Activated T-cell treated with anti-CD3 and anti-CD28 coated beads, Interleukin-2, amount 50 U/mL, for 48 hours (primary cell): ENCODE measurements around the gene CCDC144A.
"Not testable (repeated sequence)": the region's sequence is repeated elsewhere in the genome, so short reads cannot be mapped to it uniquely, and the experiment has no call there.

Source experiments
- DNase-seq, 2 experiments: peaks; one replicate each; pipeline ENCODE4 v3.0.0-alpha.2; 2020

CCDC144A gene, protein sequence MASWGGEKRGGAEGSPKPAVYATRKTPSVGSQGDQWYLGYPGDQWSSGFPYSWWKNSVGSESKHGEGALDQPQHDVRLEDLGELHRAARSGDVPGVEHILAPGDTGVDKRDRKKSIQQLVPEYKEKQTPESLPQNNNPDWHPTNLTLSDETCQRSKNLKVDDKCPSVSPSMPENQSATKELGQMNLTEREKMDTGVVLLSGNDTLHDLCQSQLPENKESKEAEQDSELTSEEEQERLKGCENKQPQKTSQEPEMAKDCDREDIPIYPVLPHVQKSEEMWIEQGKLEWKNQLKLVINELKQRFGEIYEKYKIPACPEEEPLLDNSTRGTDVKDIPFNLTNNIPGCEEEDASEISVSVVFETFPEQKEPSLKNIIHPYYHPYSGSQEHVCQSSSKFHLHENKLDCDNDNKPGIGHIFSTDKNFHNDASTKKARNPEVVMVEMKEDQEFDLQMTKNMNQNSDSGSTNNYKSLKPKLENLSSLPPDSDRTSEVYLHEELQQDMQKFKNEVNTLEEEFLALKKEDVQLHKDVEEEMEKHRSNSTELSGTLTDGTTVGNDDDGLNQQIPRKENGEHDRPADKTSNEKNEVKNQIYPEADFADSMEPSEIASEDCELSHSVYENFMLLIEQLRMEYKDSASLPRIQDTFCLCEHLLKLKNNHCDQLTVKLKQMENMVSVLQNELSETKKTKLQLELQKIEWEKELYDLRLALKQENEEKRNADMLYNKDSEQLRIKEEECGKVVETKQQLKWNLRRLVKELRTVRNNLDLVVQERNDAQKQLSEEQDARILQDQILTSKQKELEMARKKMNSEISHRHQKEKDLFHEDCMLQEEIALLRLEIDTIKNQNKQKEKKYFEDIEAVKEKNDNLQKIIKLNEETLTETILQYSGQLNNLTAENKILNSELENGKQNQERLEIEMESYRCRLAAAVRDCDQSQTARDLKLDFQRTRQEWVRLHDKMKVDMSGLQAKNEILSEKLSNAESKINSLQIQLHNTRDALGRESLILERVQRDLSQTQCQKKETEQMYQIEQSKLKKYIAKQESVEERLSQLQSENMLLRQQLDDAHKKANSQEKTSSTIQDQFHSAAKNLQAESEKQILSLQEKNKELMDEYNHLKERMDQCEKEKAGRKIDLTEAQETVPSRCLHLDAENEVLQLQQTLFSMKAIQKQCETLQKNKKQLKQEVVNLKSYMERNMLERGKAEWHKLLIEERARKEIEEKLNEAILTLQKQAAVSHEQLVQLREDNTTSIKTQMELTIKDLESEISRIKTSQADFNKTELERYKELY (N-terminal part only)

GRCh38 chr17:16689731-16690281 is at the start of gene CCDC144A:
CCDC144A (plus strand) TSS chr17:16690241; CDS start chr17:16690401, 160 bp downstream.
- peak; percentile 68 to 78 for DNase-seq

GRCh38 chr17:16649585-16649984 is 40.5 kb upstream of the CCDC144A start:
- no peak for DNase-seq

GRCh38 chr17:16652252-16652651 is 37.8 kb upstream of the CCDC144A start:
- DNase-seq: no peak

GRCh38 chr17:16652847-16653366 is 37.1 kb upstream of the CCDC144A start:
- no peak for DNase-seq

GRCh38 chr17:16653367-16654041 is 36.5 kb upstream of the CCDC144A start, which contains the start of gene ZNF624:
ZNF624 (minus strand) TSS chr17:16653850.
- DNase-seq: peak; percentile 90 to 93

DNA sequence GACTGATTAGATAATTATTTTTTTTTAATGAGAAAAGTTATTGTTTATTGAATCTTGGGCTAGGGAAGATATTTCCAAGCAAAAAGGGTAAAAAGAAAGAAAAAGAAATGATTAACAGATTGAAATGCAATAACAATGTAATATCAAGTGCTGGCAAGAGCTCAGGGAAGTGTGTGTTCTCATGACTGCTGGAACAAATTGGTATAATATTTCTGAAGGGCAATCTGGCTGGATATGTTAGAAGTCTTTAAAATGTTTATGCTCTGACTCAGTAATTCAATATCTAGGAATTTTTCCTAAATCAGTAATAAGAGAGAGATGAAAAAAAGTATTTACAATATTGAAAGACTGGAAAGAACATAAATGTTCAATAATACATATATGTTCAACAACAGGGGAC is 28.8 kb upstream of the CCDC144A start:
- DNase-seq: no peak

DNA sequence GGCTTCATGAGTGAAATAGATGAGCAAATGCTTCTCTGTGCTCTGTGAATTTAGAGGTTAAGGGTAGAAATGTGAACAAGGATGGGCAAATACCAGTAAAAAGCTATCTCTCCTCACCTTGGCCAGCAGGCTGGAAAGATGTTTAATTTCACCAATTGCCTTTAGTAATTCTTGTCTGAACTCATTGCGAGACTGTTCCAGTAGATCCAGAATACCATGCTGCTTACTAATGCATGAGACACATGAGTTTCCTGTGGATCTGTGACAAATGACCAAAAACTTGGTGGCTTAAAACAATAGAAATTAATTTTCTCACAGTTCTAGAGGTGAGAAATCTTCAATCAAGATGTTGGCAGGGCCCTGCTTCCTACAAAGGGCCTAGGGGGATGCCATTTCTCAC is 27.1 kb upstream of the CCDC144A start:
- no peak for DNase-seq

DNA sequence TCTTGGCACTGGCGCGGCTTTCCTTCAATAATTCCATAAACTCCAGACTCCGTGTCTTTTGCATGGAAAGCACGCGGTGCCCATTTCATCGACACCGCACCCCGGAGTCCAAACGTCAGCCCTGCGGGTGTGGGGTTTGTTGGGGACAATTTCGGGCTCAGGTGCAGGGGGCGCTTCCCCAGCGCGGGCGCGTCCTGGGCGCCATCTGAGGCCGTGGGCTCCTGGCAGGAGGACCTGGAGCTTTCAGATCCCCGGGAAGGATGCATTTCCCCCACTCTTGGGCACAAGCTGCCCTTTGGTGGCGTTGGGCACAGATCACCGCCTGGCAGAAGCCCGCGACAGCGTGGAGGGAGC is 23.5 kb upstream of the CCDC144A start:
- not testable (repeated sequence) for DNase-seq

DNA sequence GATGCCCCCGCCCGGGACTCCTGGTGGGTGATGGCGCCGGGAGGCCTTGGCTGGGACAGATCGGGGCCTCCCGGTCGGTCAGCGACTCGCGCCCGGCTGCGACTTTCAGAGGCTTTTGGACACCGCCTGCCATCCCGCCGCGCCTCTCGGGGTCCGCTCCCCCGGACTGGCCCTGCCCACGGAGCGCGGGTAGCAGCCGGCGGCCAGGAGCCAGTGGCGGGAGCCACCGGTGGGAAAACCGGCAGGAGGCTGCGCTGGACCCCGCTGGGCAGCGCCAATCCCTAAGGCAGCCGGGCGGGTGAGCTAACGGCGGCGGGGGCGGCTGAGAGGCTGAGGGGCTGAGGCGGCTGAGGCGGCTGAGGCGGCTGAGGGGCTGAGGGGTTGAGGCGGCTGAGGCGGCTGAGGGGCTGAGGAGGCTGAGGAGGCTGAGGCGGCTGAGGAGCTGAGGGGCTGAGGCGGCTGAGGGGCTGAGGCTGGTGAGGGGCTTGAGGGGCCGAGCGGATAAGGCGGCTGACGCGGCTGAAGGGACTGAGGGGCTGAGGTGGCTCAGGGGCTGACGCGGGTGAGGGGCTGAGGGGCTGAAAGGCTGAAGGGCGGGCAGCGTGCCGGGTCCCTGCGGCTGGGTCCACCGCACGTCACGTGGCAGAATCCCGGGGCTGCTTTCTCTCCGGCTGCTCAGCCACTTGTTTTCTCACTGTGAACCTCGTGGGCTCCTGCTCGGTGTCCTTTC is 23.0 kb upstream of the CCDC144A start:
- peak; percentile 21 to 26 for DNase-seq

GRCh38 chr17:16676676-16677268 is 13.3 kb upstream of the CCDC144A start:
- no peak for DNase-seq

- not testable (repeated sequence) for DNase-seq
Observed at GRCh38 chr17:16683290-16684138, 6.5 kb upstream of the CCDC144A start.

GRCh38 chr17:16686019-16686418 is 4.0 kb upstream of the CCDC144A start:
- DNase-seq: not testable (repeated sequence)

GRCh38 chr17:16687151-16687550 is 2.9 kb upstream of the CCDC144A start:
- not testable (repeated sequence) for DNase-seq

GRCh38 chr17:16690447-16690846 is 406 bp downstream of the CCDC144A start:
- not testable (repeated sequence) for DNase-seq

DNA sequence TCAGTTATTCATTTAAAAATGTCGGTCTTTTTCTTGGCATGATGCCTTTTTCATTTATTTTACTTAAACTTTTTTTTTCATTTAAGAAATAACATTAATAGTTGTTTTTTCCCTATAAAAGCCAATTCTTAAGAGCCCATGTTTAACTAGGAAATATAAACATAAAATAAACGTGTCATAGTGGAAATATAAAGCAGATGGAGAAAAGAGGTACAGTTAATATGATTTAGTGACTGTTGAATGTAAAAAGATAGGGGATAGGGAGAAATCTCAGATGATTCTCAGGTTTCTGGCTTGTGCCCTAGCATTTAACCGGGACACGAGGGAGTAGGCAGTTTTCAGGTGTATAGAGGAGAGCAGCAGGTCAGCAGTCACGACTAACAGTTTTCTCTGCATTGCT is 7.6 kb downstream of the CCDC144A start:
- DNase-seq: not testable (repeated sequence)

GRCh38 chr17:16745492-16746203 is 55.6 kb downstream of the CCDC144A start:
- peak; percentile 16 to 19 for DNase-seq

GRCh38 chr17:16746571-16746970 is 56.5 kb downstream of the CCDC144A start:
- not testable (repeated sequence) for DNase-seq

DNA sequence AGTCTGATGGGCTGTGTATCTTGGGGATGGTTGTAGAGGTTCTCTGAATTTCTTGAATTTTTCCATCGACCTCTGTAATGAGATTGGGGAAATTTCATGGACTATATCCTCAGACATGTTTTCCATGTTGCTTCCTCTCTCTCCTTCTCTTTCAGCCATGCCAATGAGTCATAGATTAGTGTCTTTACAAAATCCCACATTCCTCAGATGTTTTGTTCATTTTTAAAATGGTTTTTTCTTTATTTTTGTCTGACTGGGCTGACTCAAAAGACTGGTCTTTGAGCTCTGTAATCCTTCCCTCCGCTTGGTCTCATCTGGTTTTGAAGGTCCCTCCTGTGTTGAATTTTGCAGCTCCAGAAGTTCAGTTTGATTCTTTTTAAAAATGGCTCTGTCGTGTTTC is 60.5 kb downstream of the CCDC144A start:
- DNase-seq: not testable (repeated sequence)
